HepG2 (cell line): ENCODE measurements around the gene SMARCA4. TPM values are rescaled to one million over a fixed set of nuclear protein-coding genes. Genes with fewer than 3 reads are reported as not detected.

Experiments
- ARID3A ChIP-seq: IDR thresholded peaks from 2 replicates; pipeline ENCODE4 v1.6.1; 2012; ENCODE audit warnings: low read depth, low read length, improper control_type of control experiment
- MAFF ChIP-seq: IDR thresholded peaks from 2 replicates; pipeline ENCODE4 v1.6.1; 2011; ENCODE audit warnings: low read depth, low read length, improper control_type of control experiment
- NFAT5 ChIP-seq: sonication (generic); formaldehyde crosslinking; IDR thresholded peaks from 2 replicates; pipeline ENCODE4 v1.4.0; 2020; ENCODE audit warnings: missing genetic modification reagents
- PPARG ChIP-seq: conservative IDR thresholded peaks from 2 replicates; pipeline ENCODE4 v1.6.1; 2016; ENCODE audit warnings: missing biosample characterization, missing genetic modification reagents
- SNAPC5 ChIP-seq: sonication (generic); formaldehyde crosslinking; IDR thresholded peaks from 2 replicates; pipeline ENCODE4 v1.8.1; 2023; ENCODE audit warnings: mild to moderate bottlenecking, missing genetic modification reagents, borderline replicate concordance
- UBTF ChIP-seq: sonication (generic); formaldehyde crosslinking; IDR thresholded peaks from 2 replicates; pipeline ENCODE4 v1.4.0; 2020; ENCODE audit warnings: mild to moderate bottlenecking, missing genetic modification reagents
- ZBTB1 ChIP-seq: sonication (generic); formaldehyde crosslinking; IDR thresholded peaks from 2 replicates; pipeline ENCODE4 v1.4.0; 2020; ENCODE audit warnings: missing genetic modification reagents, borderline replicate concordance
- ZBTB8A ChIP-seq: sonication (generic); formaldehyde crosslinking; IDR thresholded peaks from 2 replicates; pipeline ENCODE4 v1.4.0; 2020; ENCODE audit warnings: mild to moderate bottlenecking, low read depth, missing genetic modification reagents, borderline replicate concordance
- ZGPAT ChIP-seq: IDR thresholded peaks from 2 replicates; pipeline ENCODE4 v1.6.1; 2016; ENCODE audit warnings: mild to moderate bottlenecking
- ZNF605 ChIP-seq: sonication (generic); formaldehyde crosslinking; IDR thresholded peaks from 2 replicates; pipeline ENCODE4 v1.8.0; 2022; ENCODE audit warnings: mild to moderate bottlenecking, missing genetic modification reagents
- ZNF609 ChIP-seq: sonication (generic); formaldehyde crosslinking; IDR thresholded peaks from 2 replicates; pipeline ENCODE4 v1.4.0; 2020; ENCODE audit warnings: mild to moderate bottlenecking, missing genetic modification reagents, borderline replicate concordance
- polyA plus RNA-seq, 8 experiments: library from polyadenylated mRNA; depleted of rRNA in 3 of 8; stranded (reverse) in 7 of 8; unstranded in 1 of 8; fragments of >200 nt; fragmentation: Illumina TruSeq in 4 of 8; extraction: Trizol in 4 of 8; gene quantifications; 2 replicates each; pipeline versions ENCODE4 v1.2.1 to v1.2.3, GENCODE V29; 2011 to 2016; ENCODE audit warnings: low read depth in 4 of 8, missing spikeins in 1 of 8, mixed read lengths in 1 of 8; ENCODE audit not compliant: insufficient read depth in 1 of 8
- total RNA-seq, 5 experiments: library from RNA; depleted of rRNA; stranded (reverse); fragments of >200 nt; fragmentation: Illumina TruSeq; extraction: Trizol; gene quantifications; 2 replicates each; pipeline ENCODE4 v1.2.3, GENCODE V29; 2016; ENCODE audit warnings: low read depth in 1 of 5

SMARCA4 gene
- total and polyA plus RNA-seq, 2 of the 13 experiments (the other 11 are each of a cell fraction or from before 2014, with no cell fraction given): 25.4 to 45.9 TPM

- TF ChIP-seq NFAT5 (CRISPR knock-in tag) (no peak), MAFF (no peak), ARID3A (no peak), ZGPAT (CRISPR knock-in tag) (peak; percentile 96), SNAPC5 (no peak), ZBTB1 (CRISPR knock-in tag) (no peak), ZBTB8A (CRISPR knock-in tag) (peak; percentile 69; the same call in 1 of the 2 replicates), ZNF605 (CRISPR knock-in tag) (peak; percentile 86), ZNF609 (CRISPR knock-in tag) (peak; percentile 53; the same call in 1 of the 2 replicates), PPARG (peak; percentile 61; the same call in 1 of the 2 replicates), UBTF (peak; percentile 85; the same call in 1 of the 2 replicates)
These were observed 32.0 kb upstream of the SMARCA4 start, which contains the start of the genes TIMM29 and YIPF2 (continued) for GRCh38 chr19:10928563-10929401.
